B cell (primary cell): Measurements from ENCODE around the gene PSD.

Experiments
- CTCF ChIP-seq: fragments of 200-600 bp; IDR thresholded peaks from one replicate; pipeline ENCODE4 v1.8.0; 2022; ENCODE audit warnings: antibody characterized with exemption, mild to moderate bottlenecking
- EZH2 ChIP-seq: IDR thresholded peaks from 2 replicates; pipeline ENCODE4 v1.6.1; 2012; ENCODE audit warnings: borderline replicate concordance, low read depth, mild to moderate bottlenecking, moderate library complexity, low read length; ENCODE audit not compliant: insufficient read depth, poor library complexity, severe bottlenecking

GRCh38 chr10:102412293-102412692 is 6.3 kb downstream of the PSD start:
- TF ChIP-seq CTCF (no peak), EZH2 (no peak)
